Endothelial cell of hepatic sinusoid (primary cell): ENCODE results near the gene YIPF2.
"Not testable (repeated sequence)": the region's sequence is repeated elsewhere in the genome, so short reads cannot be mapped to it uniquely, and the experiment has no call there.

ENCODE experiments used
- in situ Hi-C: cut with HindIII; loops from 2 replicates; pipeline ENCODE4 v1.10.0; 2017; ENCODE audit warnings: low sequenced_read_pairs

The YIPF2 gene

GRCh38 chr19:10928563-10929401, at the start of gene YIPF2, which contains the start of gene TIMM29:
Gene YIPF2, minus strand, starts transcription at chr19:10928639. Its CDS starts 229 bp downstream, at chr19:10928410.
Gene TIMM29, plus strand, starts transcription at chr19:10928811. Its CDS starts 12 bp downstream, at chr19:10928823.
- in situ Hi-C loops: no loop called here

- in situ Hi-C loops: no loop called here
These were observed 49.3 kb upstream of the YIPF2 start for GRCh38 chr19:10977742-10978092.

GRCh38 chr19:10976131-10976892, 47.9 kb upstream of the YIPF2 start:
- in situ Hi-C loops: no loop called here

GRCh38 chr19:10975374-10976130, 47.1 kb upstream of the YIPF2 start:
- in situ Hi-C loops: no loop called here

- in situ Hi-C loops: no loop called here
These were observed 42.8 kb upstream of the YIPF2 start for GRCh38 chr19:10971107-10971726.

GRCh38 chr19:10968527-10969135, 40.2 kb upstream of the YIPF2 start:
- in situ Hi-C loops: no loop called here

GRCh38 chr19:10966809-10967208, 38.4 kb upstream of the YIPF2 start:
- in situ Hi-C loops: no loop called here

GRCh38 chr19:10965398-10965797, 37.0 kb upstream of the YIPF2 start:
- in situ Hi-C loops: no loop called here

GRCh38 chr19:10964903-10965302, 36.5 kb upstream of the YIPF2 start:
- in situ Hi-C loops: loop anchor here (5.0 kb wide), 1 partner anchor 62 kb away; no protein-coding TSS in a partner anchor

- in situ Hi-C loops: loop anchor here (5.0 kb wide), 1 partner anchor 63 kb away; no protein-coding TSS in a partner anchor
These were observed 35.4 kb upstream of the YIPF2 start for GRCh38 chr19:10963865-10964264.

GRCh38 chr19:10962863-10963262, 34.4 kb upstream of the YIPF2 start:
- in situ Hi-C loops: loop anchor here (5.0 kb wide), 1 partner anchor 64 kb away; no protein-coding TSS in a partner anchor

GRCh38 chr19:10961073-10961860, 32.8 kb upstream of the YIPF2 start:
- in situ Hi-C loops: loop anchor here (5.0 kb wide), 1 partner anchor 66 kb away; no protein-coding TSS in a partner anchor

- in situ Hi-C loops: loop anchor here (5.0 kb wide), 1 partner anchor 67 kb away; no protein-coding TSS in a partner anchor
These were observed 32.1 kb upstream of the YIPF2 start, which contains the start of gene SMARCA4 for GRCh38 chr19:10960314-10961072. Gene SMARCA4, plus strand, starts transcription at chr19:10961030. Its CDS starts 23,122 bp downstream, at chr19:10984152.

GRCh38 chr19:10959277-10959968, 31.0 kb upstream of the YIPF2 start:
- in situ Hi-C loops: not testable (repeated sequence)

GRCh38 chr19:10952809-10953208, 24.4 kb upstream of the YIPF2 start:
- in situ Hi-C loops: no loop called here

GRCh38 chr19:10946958-10947657, 18.7 kb upstream of the YIPF2 start:
- in situ Hi-C loops: no loop called here

- in situ Hi-C loops: no loop called here
These were observed 16.8 kb upstream of the YIPF2 start for GRCh38 chr19:10945264-10945663.
